Stimulated activated CD8-positive, alpha-beta memory T cell treated with anti-CD3 and anti-CD28 coated beads, Interleukin-7, amount 100 ng/mL, for 48 hours (primary cell): Measurements from ENCODE around the gene ROCK2.

Experiments
- DNase-seq, 2 donors: peaks; one replicate each; pipeline ENCODE4 v3.0.0-alpha.2; 2020; ENCODE audit warnings: low read depth in 1 of 2; ENCODE audit errors: extremely low read depth in 1 of 2

The ROCK2 gene

GRCh38 chr2:11132036-11132671 is 212.3 kb downstream of the ROCK2 start:
- no peak for DNase-seq

GRCh38 chr2:11131166-11131920 is 213.1 kb downstream of the ROCK2 start:
- DNase-seq = no peak
